Duodenal mucosa (tissue), 2 donors: ENCODE data around the gene CAMK2B.

Experiments used
- H3K27ac ChIP-seq: one replicate; pipeline ENCODE4 v1.7.0; 2013; ENCODE audit warnings: low read depth, low read length
- H3K27me3 ChIP-seq, 2 donors: one replicate each; pipeline ENCODE4 v1.7.0; 2013; ENCODE audit warnings: low read length in 2 of 2, control low read depth in 1 of 2; ENCODE audit not compliant: insufficient read depth in 2 of 2, control insufficient read depth in 1 of 2
- H3K36me3 ChIP-seq, 2 donors: one replicate each; pipeline ENCODE4 v1.7.0; 2013; ENCODE audit warnings: low read length in 2 of 2, control low read depth in 1 of 2; ENCODE audit not compliant: insufficient read depth in 2 of 2, control insufficient read depth in 1 of 2
- H3K4me1 ChIP-seq, 2 donors: one replicate each; pipeline ENCODE4 v1.7.0; 2013; ENCODE audit warnings: low read length in 2 of 2, control low read depth in 1 of 2; ENCODE audit not compliant: insufficient read depth in 2 of 2, control insufficient read depth in 1 of 2
- H3K4me3 ChIP-seq, 2 donors: one replicate each; pipeline ENCODE4 v1.7.0; 2013; ENCODE audit warnings: low read length in 2 of 2, low read depth in 1 of 2
- H3K9ac ChIP-seq, 2 donors: one replicate each; pipeline ENCODE4 v1.7.0; 2013; ENCODE audit warnings: low read length in 2 of 2, low read depth in 1 of 2
- H3K9me3 ChIP-seq, 2 donors: one replicate each; pipeline ENCODE4 v1.7.0; 2013; ENCODE audit warnings: low read length in 2 of 2, control low read depth in 1 of 2; ENCODE audit not compliant: control insufficient read depth in 1 of 2

CAMK2B gene

DNA sequence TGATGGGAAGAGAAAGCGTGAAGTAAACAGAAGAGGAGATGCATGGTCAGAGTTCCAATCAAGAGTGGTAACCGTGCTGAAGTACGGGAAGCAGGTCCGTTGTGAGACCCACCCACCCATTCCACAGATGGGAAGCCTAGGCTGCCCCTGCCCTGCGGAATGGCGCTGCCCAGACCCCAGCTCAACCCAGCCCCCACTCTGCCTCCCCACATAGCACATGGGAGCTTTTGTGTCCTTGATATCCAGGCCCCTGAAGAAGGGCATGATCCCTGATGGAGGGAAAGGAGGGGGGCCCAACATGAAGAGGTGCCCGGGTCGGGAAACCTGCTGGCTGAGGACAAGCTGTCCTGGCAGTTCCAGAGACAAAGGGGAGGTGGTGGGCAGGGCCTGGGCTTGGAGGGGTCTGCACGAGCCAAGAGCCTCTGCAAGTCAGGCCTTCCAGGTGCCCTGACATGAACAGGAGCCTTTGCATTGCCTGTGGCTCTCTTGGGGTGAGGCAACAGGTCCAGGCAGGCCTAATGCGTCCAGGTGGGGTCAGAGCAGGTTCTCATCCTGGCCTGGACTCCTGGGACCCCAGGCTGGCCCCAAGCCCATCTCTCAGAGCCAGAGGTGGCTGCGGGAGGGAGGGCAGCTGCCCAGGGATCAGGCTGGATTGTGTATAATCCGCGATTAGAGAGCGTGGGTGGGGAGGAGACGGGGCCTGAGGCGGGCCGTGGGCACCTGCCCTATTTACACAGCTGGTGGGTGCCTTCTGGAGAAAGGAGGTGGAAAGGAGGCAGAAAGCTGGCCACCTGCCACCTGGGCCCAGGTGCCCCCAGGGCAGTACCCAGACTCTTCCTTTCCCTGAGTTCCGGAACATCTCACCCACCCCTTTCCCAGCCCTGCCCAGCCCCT, 101.1 kb downstream of the CAMK2B start:
- H3K9me3 ChIP-seq = no peaks in the 10 kb centered on the region
- no peaks in the 10 kb centered on the region for H3K36me3 ChIP-seq
- no peak overlapping the region for H3K27ac ChIP-seq
- H3K27me3 ChIP-seq = peaks cover 0 to 5% of the 10 kb centered on the region in 2 donors
- H3K9ac ChIP-seq = no peak overlapping the region
- H3K4me1 ChIP-seq = no peaks in the 10 kb centered on the region
- H3K4me3 ChIP-seq = no peak overlapping the region

DNA sequence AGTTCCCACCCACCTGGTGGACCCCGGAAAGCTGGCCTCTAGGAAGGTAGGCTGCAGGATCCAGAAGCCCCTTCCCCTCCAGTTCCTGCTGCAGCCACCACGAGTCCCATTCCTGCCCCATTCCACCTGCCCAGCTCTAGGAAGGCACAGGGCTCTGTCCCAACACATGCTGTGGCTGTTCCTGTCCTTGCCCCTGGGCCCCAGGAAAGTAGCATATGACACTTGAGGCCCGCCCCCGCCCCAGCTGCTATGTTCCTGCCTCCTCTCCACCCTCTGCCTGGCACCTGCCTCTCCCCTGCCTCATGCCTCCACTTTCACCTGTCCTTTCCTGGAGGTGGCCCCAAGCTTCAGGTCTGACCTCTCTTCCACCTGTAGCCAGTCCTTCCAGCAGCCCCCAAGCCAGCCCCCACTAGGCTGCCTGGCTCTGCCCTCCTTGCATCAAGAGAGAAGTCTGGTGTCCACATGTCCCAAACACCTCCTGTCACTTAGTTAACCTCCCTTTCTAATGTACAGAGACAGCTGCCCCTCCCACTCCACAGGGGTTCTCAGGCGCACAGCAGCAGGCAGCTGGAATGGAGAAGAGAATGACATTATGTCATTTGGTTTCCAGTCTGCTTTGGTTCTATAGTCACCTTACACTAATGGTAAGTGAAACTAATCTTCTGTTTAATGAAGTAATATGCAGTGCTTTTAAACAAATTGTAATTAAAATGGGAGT, 101.9 kb downstream of the CAMK2B start:
- Histone ChIP-seq H3K27me3 (peaks cover 0 to 5% of the 10 kb centered on the region in 2 donors), H3K4me1 (no peaks in the 10 kb centered on the region), H3K4me3 (no peak overlapping the region), H3K9ac (no peak overlapping the region), H3K9me3 (no peaks in the 10 kb centered on the region), H3K36me3 (no peaks in the 10 kb centered on the region), H3K27ac (no peak overlapping the region)

DNA sequence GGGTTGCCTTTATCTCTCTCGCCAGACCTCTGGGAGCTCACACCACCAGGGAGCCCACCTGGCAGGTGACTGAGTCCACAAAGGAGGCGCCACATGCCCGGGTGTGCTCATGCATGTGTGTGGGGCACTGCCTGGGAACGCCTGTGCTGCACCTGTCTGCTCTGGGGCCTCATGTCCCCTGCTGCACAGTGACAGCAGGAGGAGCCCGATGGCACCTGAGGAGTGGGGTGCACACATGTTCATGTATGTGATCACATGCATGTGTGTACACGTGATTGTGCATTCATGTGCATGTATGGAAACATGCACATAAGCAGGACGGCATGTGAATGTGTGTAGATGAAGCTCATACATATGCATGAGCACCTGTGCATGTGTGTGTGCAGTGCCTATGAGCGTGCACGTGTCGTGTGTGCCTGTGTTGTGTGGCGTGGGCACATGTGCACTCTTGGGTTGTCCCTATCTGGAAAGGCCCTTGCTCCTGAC, 102.6 kb downstream of the CAMK2B start:
- Histone ChIP-seq H3K4me3 (no peak overlapping the region), H3K9ac (no peak overlapping the region), H3K27ac (no peak overlapping the region), H3K4me1 (no peaks in the 10 kb centered on the region), H3K9me3 (no peaks in the 10 kb centered on the region), H3K36me3 (no peaks in the 10 kb centered on the region), H3K27me3 (peaks cover 0 to 5% of the 10 kb centered on the region in 2 donors)

DNA sequence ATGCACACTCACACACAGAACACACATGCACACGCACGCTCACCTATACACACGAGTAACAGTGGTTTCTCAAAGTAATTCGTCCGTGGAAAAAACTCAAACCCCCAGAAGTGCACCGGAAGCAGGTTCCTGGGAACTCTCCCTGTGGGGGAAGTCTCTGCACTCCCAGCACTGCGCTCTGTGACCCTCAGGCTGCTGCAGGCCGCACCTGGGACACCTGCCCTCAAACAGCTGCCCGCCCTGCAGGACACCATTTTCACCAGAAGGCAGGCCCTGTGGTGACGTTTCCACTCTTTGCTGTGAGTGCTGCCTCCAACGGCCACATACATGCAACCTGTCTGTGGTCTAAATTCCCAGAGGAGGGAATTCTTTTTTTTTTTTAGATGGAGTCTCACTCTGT, 103.3 kb downstream of the CAMK2B start:
- H3K9me3 ChIP-seq = no peaks in the 10 kb centered on the region

DNA sequence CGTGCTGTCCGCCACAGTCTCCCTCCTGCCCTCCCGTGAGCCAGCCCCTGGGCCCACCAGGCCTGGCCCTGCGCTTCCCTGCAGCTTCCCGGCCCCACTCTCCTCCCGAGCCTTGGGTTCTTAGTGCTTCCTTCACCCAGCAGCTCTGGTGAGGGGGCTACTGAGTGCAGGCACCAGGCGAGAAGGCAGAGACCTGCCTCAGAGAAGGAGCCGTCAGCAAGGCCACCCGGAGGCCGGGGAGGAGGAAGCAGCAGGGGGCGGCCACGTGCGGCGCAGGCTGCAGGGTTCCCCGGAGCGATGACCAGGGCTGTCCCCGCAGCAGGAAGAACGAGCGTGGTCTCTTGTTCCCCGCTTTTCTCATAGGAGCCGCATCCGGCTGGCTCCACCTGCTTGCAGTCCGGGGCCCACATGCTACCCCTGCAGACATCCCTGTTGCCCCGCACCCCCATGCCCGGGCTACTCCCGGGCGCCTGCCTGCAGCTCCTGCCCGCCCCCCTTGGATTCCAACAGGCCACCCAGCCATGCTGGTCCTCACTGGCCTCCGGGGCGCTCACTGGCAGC, 104.1 kb downstream of the CAMK2B start:
- Histone ChIP-seq H3K36me3 (no peaks in the 10 kb centered on the region), H3K4me3 (no peak overlapping the region)

More for the DNA sequence above, 103.3 kb downstream of the CAMK2B start:
- peaks cover 0 to 5% of the 10 kb centered on the region in 2 donors for H3K27me3 ChIP-seq
- H3K27ac ChIP-seq = no peak overlapping the region
- H3K4me1 ChIP-seq = no peaks in the 10 kb centered on the region
- H3K4me3 ChIP-seq = no peak overlapping the region
- H3K9ac ChIP-seq = no peak overlapping the region
- no peaks in the 10 kb centered on the region for H3K36me3 ChIP-seq

DNA sequence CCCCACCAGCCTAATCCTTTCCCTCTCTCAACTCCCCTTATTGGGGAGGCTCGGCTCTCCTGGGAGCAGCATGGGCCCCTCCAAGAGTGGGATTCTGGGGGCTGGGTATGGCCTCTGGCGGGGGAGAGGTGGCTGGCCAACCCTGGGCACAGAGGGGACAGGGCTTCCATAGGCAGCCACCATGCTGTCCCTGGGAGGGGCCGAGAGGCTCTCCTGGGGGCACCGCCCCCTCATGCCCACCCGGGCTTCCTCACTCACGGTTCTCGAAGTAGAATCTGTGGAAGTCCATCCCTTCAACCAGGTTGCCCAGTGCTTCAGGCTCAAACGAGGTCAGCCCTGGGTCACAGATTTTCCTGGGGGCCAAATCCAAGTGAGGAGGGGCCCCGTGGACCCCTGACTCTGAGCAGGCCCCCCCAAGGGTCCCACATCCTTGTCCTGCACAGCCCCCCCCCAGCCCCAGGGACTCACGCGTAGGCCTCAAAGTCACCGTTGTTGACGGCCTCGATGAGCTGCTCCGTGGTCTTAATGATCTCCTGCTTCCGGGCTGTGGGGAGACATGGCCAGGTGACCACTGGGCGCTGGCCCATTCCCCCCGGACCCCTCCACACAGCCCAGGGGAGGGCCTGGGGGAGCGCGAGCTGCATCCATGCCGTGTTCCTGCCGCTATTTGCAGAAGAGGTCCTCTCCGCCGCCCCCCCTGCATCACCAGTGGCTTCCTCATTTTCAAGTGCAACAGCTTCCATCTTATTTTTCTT, 104.9 kb downstream of the CAMK2B start:
- Histone ChIP-seq H3K4me3 (no peak overlapping the region), H3K27me3 (no peaks in the 10 kb centered on the region), H3K36me3 (no peaks in the 10 kb centered on the region), H3K9ac (no peak overlapping the region), H3K9me3 (no peaks in the 10 kb centered on the region), H3K4me1 (no peaks in the 10 kb centered on the region), H3K27ac (no peak overlapping the region)

More for the DNA sequence above, 104.1 kb downstream of the CAMK2B start:
- H3K9ac ChIP-seq = no peak overlapping the region
- H3K27me3 ChIP-seq = peaks cover 0 to 5% of the 10 kb centered on the region in 2 donors
- H3K9me3 ChIP-seq = no peaks in the 10 kb centered on the region
- no peak overlapping the region for H3K27ac ChIP-seq
- H3K4me1 ChIP-seq = no peaks in the 10 kb centered on the region

DNA sequence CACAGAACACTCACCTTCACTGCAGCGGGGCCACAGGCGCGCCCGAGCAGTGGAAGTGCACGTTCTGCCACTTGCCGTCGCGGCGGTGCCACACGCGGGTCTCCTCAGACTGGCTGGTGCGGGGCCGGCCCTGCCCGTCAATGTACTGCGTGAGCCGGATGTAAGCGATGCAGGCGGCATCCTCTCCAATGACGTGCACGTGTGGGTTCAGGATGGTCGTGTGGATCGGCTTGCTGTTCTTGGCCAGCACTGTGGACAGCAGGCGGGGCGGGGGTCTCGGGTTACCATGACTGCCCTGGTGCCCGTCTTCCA, 105.4 kb downstream of the CAMK2B start:
- Histone ChIP-seq H3K4me3 (no peak overlapping the region), H3K27ac (no peak overlapping the region), H3K36me3 (no peaks in the 10 kb centered on the region), H3K4me1 (no peaks in the 10 kb centered on the region), H3K9me3 (no peaks in the 10 kb centered on the region), H3K9ac (no peak overlapping the region), H3K27me3 (no peaks in the 10 kb centered on the region)

DNA sequence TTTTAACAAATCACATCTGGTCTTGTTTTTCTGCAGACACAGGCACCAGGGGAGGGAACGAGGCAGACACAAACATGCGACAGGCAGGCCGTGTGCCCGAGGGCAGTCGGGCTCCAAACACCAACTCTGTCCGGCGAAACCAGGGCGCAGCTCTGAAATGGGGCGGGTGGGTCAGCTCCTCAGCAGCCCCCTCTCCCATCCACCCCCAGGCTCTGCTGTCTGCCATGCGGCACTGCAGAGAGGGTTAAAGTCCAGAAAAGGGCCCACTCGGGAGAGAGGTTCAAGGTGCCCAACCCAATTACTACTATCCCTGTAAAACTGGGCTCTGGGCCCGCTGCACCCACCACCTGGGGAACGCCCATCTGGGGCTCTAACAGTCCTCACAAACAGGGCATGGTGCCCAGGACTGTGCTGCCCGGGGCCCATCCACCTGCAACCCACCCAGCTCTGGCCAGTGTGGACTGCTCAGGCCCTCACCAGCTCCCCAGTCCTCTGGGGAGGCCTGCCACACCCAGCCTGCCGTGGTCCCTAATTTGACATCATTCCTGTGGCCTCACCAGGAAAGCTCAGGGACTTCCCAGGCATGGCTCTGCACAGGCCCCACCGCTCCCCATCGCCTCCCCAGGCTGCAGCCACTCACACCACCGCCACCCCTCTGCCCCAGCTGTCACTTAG, 105.9 kb downstream of the CAMK2B start:
- Histone ChIP-seq H3K4me3 (no peak overlapping the region), H3K27ac (no peak overlapping the region), H3K4me1 (no peaks in the 10 kb centered on the region)

DNA sequence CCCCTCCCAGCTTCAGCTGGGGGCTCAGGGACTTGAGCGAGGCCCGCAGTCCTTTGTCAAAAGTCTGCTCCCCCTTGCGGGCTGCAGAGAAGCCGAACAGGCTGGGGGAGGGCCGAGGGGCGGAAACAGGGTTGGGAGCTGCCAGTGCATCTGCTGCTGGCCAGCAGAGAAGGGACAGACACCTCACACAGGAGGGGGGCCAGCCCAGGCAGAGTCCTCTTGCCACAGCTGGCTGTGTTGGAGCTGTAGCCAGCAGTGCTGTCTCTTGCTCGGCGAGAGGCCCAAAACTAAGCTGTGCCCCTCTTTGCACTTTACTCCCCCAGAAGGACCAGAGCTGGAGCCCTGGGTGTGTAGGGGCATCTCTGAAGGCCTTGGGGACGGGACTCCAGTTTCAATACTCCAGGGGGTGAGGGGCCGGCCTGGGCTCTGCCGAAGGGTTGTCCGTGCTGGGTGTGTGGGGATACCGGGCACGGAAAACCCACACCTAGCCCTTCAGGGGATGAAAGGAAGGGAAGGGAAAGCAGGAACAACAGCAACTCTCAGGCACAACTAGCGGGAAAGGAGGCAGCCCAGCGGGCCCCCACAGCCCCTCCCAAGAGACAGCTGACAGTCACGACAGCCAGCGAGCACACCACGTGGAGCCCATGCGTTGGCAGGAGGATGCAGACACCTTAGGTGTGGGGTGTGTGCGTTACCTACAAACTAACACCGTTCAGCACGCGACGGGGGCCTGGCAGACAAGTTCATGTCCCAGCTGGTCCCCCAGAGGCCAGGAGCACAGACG, 106.8 kb downstream of the CAMK2B start:
- no peak overlapping the region for H3K27ac ChIP-seq
- peaks cover 0 to under 1% of the 10 kb centered on the region in 2 donors for H3K36me3 ChIP-seq
- no peaks in the 10 kb centered on the region for H3K9me3 ChIP-seq
- no peak overlapping the region for H3K4me3 ChIP-seq
- H3K4me1 ChIP-seq = no peaks in the 10 kb centered on the region
- no peaks in the 10 kb centered on the region for H3K27me3 ChIP-seq
- H3K9ac ChIP-seq = no peak overlapping the region

More for the DNA sequence above, 105.9 kb downstream of the CAMK2B start:
- no peaks in the 10 kb centered on the region for H3K27me3 ChIP-seq
- no peaks in the 10 kb centered on the region for H3K9me3 ChIP-seq
- H3K9ac ChIP-seq = no peak overlapping the region
- no peaks in the 10 kb centered on the region for H3K36me3 ChIP-seq
